WTC11 (cell line): ENCODE results near the gene KRT7.

Experiments
- JUN ChIP-seq: sonication (generic); formaldehyde crosslinking; IDR thresholded peaks from 2 replicates; pipeline ENCODE4 v1.8.0; 2023; ENCODE audit warnings: mild to moderate bottlenecking, missing genetic modification reagents
- NFYB ChIP-seq: sonication (generic); formaldehyde crosslinking; conservative IDR thresholded peaks from 2 replicates; pipeline ENCODE4 v1.8.0; 2022; ENCODE audit warnings: low read depth, missing genetic modification reagents
- SMAD4 ChIP-seq: sonication (generic); formaldehyde crosslinking; IDR thresholded peaks from 2 replicates; pipeline ENCODE4 v1.8.0; 2022; ENCODE audit warnings: mild to moderate bottlenecking, missing genetic modification reagents
- SOX15 ChIP-seq: fragments of 250-450 bp; sonication (Bioruptor Pico); IDR thresholded peaks from 2 replicates; pipeline ENCODE4 v1.9.0; 2021; ENCODE audit warnings: mild to moderate bottlenecking
- SP1 ChIP-seq: sonication (generic); formaldehyde crosslinking; conservative IDR thresholded peaks from 2 replicates; pipeline ENCODE4 v1.8.1; 2022; ENCODE audit warnings: missing genetic modification reagents
- TCF7 ChIP-seq: sonication (generic); formaldehyde crosslinking; IDR thresholded peaks from 2 replicates; pipeline ENCODE4 v1.8.0; 2022; ENCODE audit warnings: mild to moderate bottlenecking, low read depth, missing genetic modification reagents, moderate library complexity
- TF ChIP-seq, protein P1 (sequence below): fragments of 200-600 bp; IDR thresholded peaks from 2 replicates; pipeline ENCODE4 v1.8.0; 2022; ENCODE audit warnings: antibody characterized with exemption

- TF ChIP-seq SMAD4 (no peak), JUN (CRISPR knock-in tag) (no peak), SOX15 (CRISPR knock-in tag) (no peak), TCF7 (no peak), NFYB (CRISPR knock-in tag) (no peak), SP1 (CRISPR knock-in tag) (no peak)
- TF ChIP-seq, protein P1, sequence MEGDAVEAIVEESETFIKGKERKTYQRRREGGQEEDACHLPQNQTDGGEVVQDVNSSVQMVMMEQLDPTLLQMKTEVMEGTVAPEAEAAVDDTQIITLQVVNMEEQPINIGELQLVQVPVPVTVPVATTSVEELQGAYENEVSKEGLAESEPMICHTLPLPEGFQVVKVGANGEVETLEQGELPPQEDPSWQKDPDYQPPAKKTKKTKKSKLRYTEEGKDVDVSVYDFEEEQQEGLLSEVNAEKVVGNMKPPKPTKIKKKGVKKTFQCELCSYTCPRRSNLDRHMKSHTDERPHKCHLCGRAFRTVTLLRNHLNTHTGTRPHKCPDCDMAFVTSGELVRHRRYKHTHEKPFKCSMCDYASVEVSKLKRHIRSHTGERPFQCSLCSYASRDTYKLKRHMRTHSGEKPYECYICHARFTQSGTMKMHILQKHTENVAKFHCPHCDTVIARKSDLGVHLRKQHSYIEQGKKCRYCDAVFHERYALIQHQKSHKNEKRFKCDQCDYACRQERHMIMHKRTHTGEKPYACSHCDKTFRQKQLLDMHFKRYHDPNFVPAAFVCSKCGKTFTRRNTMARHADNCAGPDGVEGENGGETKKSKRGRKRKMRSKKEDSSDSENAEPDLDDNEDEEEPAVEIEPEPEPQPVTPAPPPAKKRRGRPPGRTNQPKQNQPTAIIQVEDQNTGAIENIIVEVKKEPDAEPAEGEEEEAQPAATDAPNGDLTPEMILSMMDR, result no peak
Measured at GRCh38 chr12:52294803-52295202, 61.8 kb downstream of the KRT7 start.
